Measurements from ENCODE around the gene CHMP3. TPM values are rescaled to one million over a fixed set of nuclear protein-coding genes. Genes with fewer than 3 reads are reported as not detected.

The CHMP3 gene
- total RNA-seq (2014; rRNA removed; shearing (Covaris generic)): 8.5 and 12.8 TPM in 2 replicates
- total RNA-seq (2022): 23.0 and 27.2 TPM in 2 replicates
- Bru-seq, nascent RNA: percentile 77 among the genes with signal in this experiment
- BruChase-seq, experiment 1, labeled RNA remaining after a 6-hour chase: percentile 96 among the genes with signal in this experiment
- percentile 94 among the genes with signal in this experiment for BruChase-seq, experiment 2, labeled RNA remaining after a 2-hour chase
- long read RNA-seq, transcript CHMP3-201 (6 exons, 3,171 nt): major isoform, 22 of 38 reads
- long read RNA-seq, partial matches to known transcripts: 2 of 38 reads
- long read RNA-seq, other reads (novel, unspliced or antisense): 13 of 38 reads

- Histone ChIP-seq H3K9me3 (ENCODE audit: low read length) (no peaks in the 10 kb centered on the region), H3K79me2 (ENCODE audit: insufficient read depth, low read depth, low read length) (peaks cover 11% of the 10 kb centered on the region), H3K36me3 (ENCODE audit: insufficient read depth, low read length) (peaks cover 3% of the 10 kb centered on the region; the same call in 1 of the 2 replicates), H3K4me1 (ENCODE audit: insufficient read depth, low read length, poor library complexity, severe bottlenecking) (peaks cover 14% of the 10 kb centered on the region), H2AFZ (ENCODE audit: low read length) (peak within 1 kb of the TSS; percentile 97), H3K9me2 (ENCODE audit: insufficient read depth, low read length) (no peaks in the 10 kb centered on the region), H3K4me3 (ENCODE audit: low read depth, low read length, poor library complexity, severe bottlenecking) (peak within 1 kb of the TSS; percentile 88), H4K20me1 (ENCODE audit: insufficient read depth, low read length) (no peaks in the 10 kb centered on the region; the same call in 1 of the 2 replicates), H3K4me2 (ENCODE audit: low read length) (peak within 1 kb of the TSS; percentile 97), H3K27ac (ENCODE audit: low read depth, low read length, poor library complexity, severe bottlenecking) (peak within 1 kb of the TSS; percentile 88)
- POLR2A ChIA-PET: interaction anchor here (0.6 to 1.1 kb wide), 4 partner anchors 58 to 173 kb away, joined by 3 to 5 read pairs (median 4); no protein-coding TSS in a partner anchor
- DNase-seq (ENCODE audit: low spot score): peak; percentile 98
- intact Hi-C loops (cut with micrococcal nuclease; ENCODE audit: unreplicated experiment): loop anchor here (1.0 to 2.0 kb wide), 3 partner anchors 59 to 526 kb away; partner anchors contain the start of gene KDM3A
- TF ChIP-seq CTCF (conservative IDR thresholded peaks at IDR 0.05; ENCODE audit: low read length) (no peak), EZH2phosphoT487 (IDR thresholded peaks at IDR 0.05; ENCODE audit: borderline replicate concordance, low read depth, low read length) (no peak)
- BruUV-seq (replicated peaks): no TSS peak
- CTCF ChIA-PET (ENCODE audit: unreplicated experiment): no interaction called here
Measured at GRCh38 chr2:86562922-86563649, at the start of gene CHMP3. Gene CHMP3, minus strand, starts transcription at chr2:86563443. Its CDS starts 95 bp downstream, at chr2:86563348.

- Histone ChIP-seq H2AFZ (ENCODE audit: low read length) (no peak overlapping the region), H3K4me1 (ENCODE audit: insufficient read depth, low read length, poor library complexity, severe bottlenecking) (no peaks in the 10 kb centered on the region), H3K27ac (ENCODE audit: low read depth, low read length, poor library complexity, severe bottlenecking) (no peak overlapping the region), H3K9me2 (ENCODE audit: insufficient read depth, low read length) (no peaks in the 10 kb centered on the region), H3K79me2 (ENCODE audit: insufficient read depth, low read depth, low read length) (no peaks in the 10 kb centered on the region; the same call in 1 of the 2 replicates), H3K36me3 (ENCODE audit: insufficient read depth, low read length) (peaks cover 63% of the 10 kb centered on the region), H3K4me2 (ENCODE audit: low read length) (no peak overlapping the region), H3K9me3 (ENCODE audit: low read length) (no peaks in the 10 kb centered on the region), H3K4me3 (ENCODE audit: low read depth, low read length, poor library complexity, severe bottlenecking) (no peak overlapping the region), H4K20me1 (ENCODE audit: insufficient read depth, low read length) (no peaks in the 10 kb centered on the region)
- ChIA-PET CTCF (ENCODE audit: unreplicated experiment) (no interaction called here), POLR2A (interaction anchor here (2.0 kb wide), 1 partner anchor 10 kb away, joined by 7 read pairs; no protein-coding TSS in a partner anchor)
- DNase-seq (ENCODE audit: low spot score): no peak
- intact Hi-C loops (cut with micrococcal nuclease; ENCODE audit: unreplicated experiment): no loop called here
- BruUV-seq (replicated peaks): no TSS peak
- no peak for TF ChIP-seq CTCF (conservative IDR thresholded peaks at IDR 0.05; ENCODE audit: low read length)
Measured at GRCh38 chr2:86610871-86611270, 47.6 kb upstream of the CHMP3 start.

Measured in OCI-LY7 (cell line).